Medulla oblongata (tissue), 1 donor: Measurements from ENCODE around the gene RERE.
"Not testable (repeated sequence)": the region's sequence is repeated elsewhere in the genome, so short reads cannot be mapped to it uniquely, and the experiment has no call there.

Experiments used
- DNase-seq: peaks from one replicate; pipeline ENCODE4 v3.0.0-alpha.2; 2015; ENCODE audit errors: extremely low spot score

RERE gene

GRCh38 chr1:8841395-8841794 is 24.0 kb upstream of the RERE start:
- no peak for DNase-seq

GRCh38 chr1:8839990-8840389 is 22.6 kb upstream of the RERE start:
- no peak for DNase-seq

GRCh38 chr1:8835941-8836643 is 18.7 kb upstream of the RERE start:
- no peak for DNase-seq

- DNase-seq = no peak
These were observed 13.9 kb upstream of the RERE start for GRCh38 chr1:8831340-8831739.

GRCh38 chr1:8830732-8831131 is 13.3 kb upstream of the RERE start:
- not testable (repeated sequence) for DNase-seq

- DNase-seq = no peak
These were observed 8.6 kb upstream of the RERE start for GRCh38 chr1:8825985-8826481.

- no peak for DNase-seq
These were observed 5.8 kb upstream of the RERE start for GRCh38 chr1:8823295-8823664.

- no peak for DNase-seq
These were observed 5.2 kb upstream of the RERE start for GRCh38 chr1:8822373-8823294.

- no peak for DNase-seq
These were observed 3.6 kb upstream of the RERE start for GRCh38 chr1:8821084-8821483.

- not testable (repeated sequence) for DNase-seq
These were observed 1.3 kb upstream of the RERE start for GRCh38 chr1:8818789-8819188.

GRCh38 chr1:8818325-8818775 is 910 bp upstream of the RERE start:
- DNase-seq = peak; percentile 60

GRCh38 chr1:8816831-8817411 is 519 bp downstream of the RERE start:
- peak; percentile 45 for DNase-seq

GRCh38 chr1:8816264-8816663 is 1.2 kb downstream of the RERE start:
- peak; percentile 67 for DNase-seq

- DNase-seq = peak; percentile 87
These were observed 1.8 kb downstream of the RERE start for GRCh38 chr1:8815582-8816151.

GRCh38 chr1:8814865-8815264 is 2.6 kb downstream of the RERE start:
- peak; percentile 71 for DNase-seq

GRCh38 chr1:8813991-8814390 is 3.4 kb downstream of the RERE start:
- DNase-seq = no peak

GRCh38 chr1:8813016-8813763 is 4.2 kb downstream of the RERE start:
- DNase-seq = no peak

GRCh38 chr1:8812081-8812480 is 5.4 kb downstream of the RERE start:
- DNase-seq = no peak

- no peak for DNase-seq
These were observed 6.5 kb downstream of the RERE start for GRCh38 chr1:8810987-8811386.

- DNase-seq = no peak
These were observed 8.1 kb downstream of the RERE start for GRCh38 chr1:8809342-8809736.

GRCh38 chr1:8807004-8807403 is 10.4 kb downstream of the RERE start:
- DNase-seq = no peak
